NOMO-1 treated with DMSO at 0.1 percent for 48 hours (cell line): ENCODE data around the gene HOXC10.

ENCODE experiments used
- DNase-seq: peaks from one replicate; lab custom pipeline; 2025; ENCODE audit not compliant: unreplicated experiment; lab: John Stamatoyannopoulos, UW

HOXC10 gene

DNA sequence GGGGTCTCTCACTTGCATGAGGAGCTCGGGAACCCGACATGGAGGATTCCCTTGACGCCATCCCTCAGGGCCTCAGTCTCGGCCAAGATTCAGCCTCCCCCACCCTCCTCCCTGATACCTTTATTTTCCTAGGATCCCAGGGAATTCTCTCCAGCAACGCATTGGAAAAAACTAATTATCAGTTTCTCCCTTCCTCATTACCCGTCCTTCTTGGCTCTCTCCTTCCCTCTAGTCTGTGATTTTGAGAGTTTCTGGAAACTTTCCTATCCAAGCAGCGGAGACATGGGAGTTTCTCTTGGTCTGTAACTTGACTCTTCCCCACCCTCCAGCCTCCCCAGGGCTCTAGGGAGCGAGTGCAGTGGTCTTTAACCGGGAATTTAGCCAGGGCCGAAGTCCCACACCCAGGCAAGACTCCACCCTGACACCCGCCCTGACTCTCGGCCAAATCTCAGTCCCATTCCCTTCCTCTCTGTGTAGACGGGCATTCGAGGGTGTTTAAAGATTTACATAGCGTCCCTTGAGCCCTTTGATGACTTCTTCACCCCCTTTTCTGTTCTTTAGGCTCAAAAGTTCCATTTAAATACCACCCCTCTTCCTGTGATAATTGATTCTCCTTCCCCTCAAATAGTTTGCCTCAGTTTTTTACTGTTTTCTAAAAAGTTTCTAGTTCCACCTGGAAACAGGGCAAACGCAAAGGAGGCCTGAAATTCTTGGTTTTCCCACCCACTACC, 54.6 kb downstream of the HOXC10 start:
- DNase-seq: no peak
